Transverse colon (tissue), 4 donors: ENCODE measurements around the gene FAM216B. TPM values are rescaled to one million over a fixed set of nuclear protein-coding genes. Genes with fewer than 3 reads are reported as not detected.

Experiments used
- DNase-seq: peaks from one replicate; pipeline ENCODE4 v3.0.0-alpha.2; 2019
- H3K27ac ChIP-seq, 4 donors: fragments of 200-600 bp; sonication (generic); 2 replicates each; pipeline ENCODE4 v1.5.1; 2016 to 2018; ENCODE audit warnings: inconsistent platforms in 4 of 4
- H3K27me3 ChIP-seq: fragments of 200-600 bp; sonication (generic); 2 replicates; pipeline ENCODE4 v1.5.1; 2017; ENCODE audit warnings: inconsistent platforms
- H3K36me3 ChIP-seq, 4 donors: fragments of 200-600 bp; sonication (generic); 2 replicates each; pipeline ENCODE4 v1.5.1; 2017 to 2019; ENCODE audit warnings: inconsistent platforms in 4 of 4
- H3K4me1 ChIP-seq, 4 donors: fragments of 200-600 bp; sonication (generic); 2 replicates each; pipeline ENCODE4 v1.5.1; 2017 to 2020; ENCODE audit warnings: inconsistent platforms in 4 of 4
- H3K4me3 ChIP-seq, 4 donors: fragments of 200-600 bp; sonication (generic); 1 replicate in 1 of 4; 2 replicates in 3 of 4; pipeline versions ENCODE4 v1.5.1 to v1.6.1; 2017 to 2019; ENCODE audit warnings: inconsistent platforms in 4 of 4
- H3K9me3 ChIP-seq, 2 donors: fragments of 200-600 bp; sonication (generic); 2 replicates each; pipeline ENCODE4 v1.5.1; 2017 to 2019; ENCODE audit warnings: inconsistent platforms in 2 of 2
- CTCF ChIP-seq, 5 experiments: fragments of 200-600 bp in 3 of 5; fragments of 450-650 bp in 2 of 5; sonication (generic) in 3 of 5; IDR thresholded peaks; 1 replicate in 2 of 5; 2 replicates in 3 of 5; pipeline ENCODE4 v1.5.1; 2016 to 2017; ENCODE audit warnings: antibody characterized with exemption in 5 of 5, inconsistent platforms in 3 of 5, mild to moderate bottlenecking in 2 of 5, moderate library complexity in 1 of 5
- EP300 ChIP-seq: sonication (generic); formaldehyde crosslinking; IDR thresholded peaks from one replicate; pipeline ENCODE4 v1.6.1; 2017; ENCODE audit warnings: antibody characterized with exemption, low read depth
- POLR2A ChIP-seq: fragments of 450-650 bp; IDR thresholded peaks from one replicate; pipeline ENCODE4 v1.6.1; 2016; ENCODE audit warnings: antibody characterized with exemption, mild to moderate bottlenecking, moderate library complexity
- POLR2AphosphoS5 ChIP-seq, 3 donors: sonication (generic); formaldehyde crosslinking; IDR thresholded peaks; one replicate each; pipeline ENCODE4 v1.6.1; 2016; ENCODE audit warnings: antibody characterized with exemption in 3 of 3
- WGBS, 2 donors: methylation state at CpG; one replicate each; pipeline ENCODE4 v1.1.5; 2018; ENCODE audit warnings: low coverage in 1 of 2; 5-methylcytosine and 5-hydroxymethylcytosine counted together
- in situ Hi-C, 4 donors: fragments of 200-750 bp; cut with MboI; loops; one replicate each; pipeline versions ENCODE4 v1.15.0 to v1.15.1; 2017; ENCODE audit warnings: low sequenced_read_pairs in 3 of 4, low pct_ligation_motif_present in 1 of 4, low pct_unique_long_range_greater_than_20kb in 1 of 4
- intact Hi-C: fragments of 100-400 bp; cut with DNase I; formaldehyde crosslinking; loops from one replicate; pipeline ENCODE4 v1.15.1; 2023; ENCODE audit warnings: low total_unique reads
- total RNA-seq, 4 donors: library from RNA; depleted of rRNA; stranded (reverse); fragments of >200 nt; gene quantifications; one replicate each; pipeline ENCODE4 v1.1.0, GENCODE V29; 2016

Gene FAM216B
- total RNA-seq, 4 donors from 2014 or later = not detected

GRCh38 chr13:42820451-42820850 is 39.1 kb downstream of the FAM216B start:
- Histone ChIP-seq H3K27ac (peak overlapping the region in 3 of 4 donors; percentile 16 to 58 (median 43)), H3K4me1 (no peaks in the 10 kb centered on the region), H3K27me3 (no peaks in the 10 kb centered on the region), H3K9me3 (no peaks in the 10 kb centered on the region), H3K36me3 (no peaks in the 10 kb centered on the region), H3K4me3 (no peak overlapping the region)
- in situ Hi-C loops = no loop called here
- WGBS, 2 donors = 60 to 71% methylated on average over 1 to 4 of the region's 4 CpGs
- intact Hi-C loops = no loop called here
- TF ChIP-seq POLR2A = no peak
- no peak for DNase-seq

- no peaks in the 10 kb centered on the region for H3K9me3 ChIP-seq
- no peaks in the 10 kb centered on the region for H3K4me1 ChIP-seq
- no peaks in the 10 kb centered on the region for H3K27me3 ChIP-seq
- H3K27ac ChIP-seq = peak overlapping the region in 3 of 4 donors; percentile 16 to 58 (median 43)
- 74 to 75% methylated on average over 1 of the region's 1 CpG for WGBS, 2 donors
- intact Hi-C loops = no loop called here
- no peak for DNase-seq
- no peaks in the 10 kb centered on the region for H3K36me3 ChIP-seq
- in situ Hi-C loops = no loop called here
- H3K4me3 ChIP-seq = no peak overlapping the region
- no peak for TF ChIP-seq POLR2AphosphoS5 (IDR thresholded peaks at IDR 0.05)
- no peak for TF ChIP-seq CTCF (IDR thresholded peaks at IDR 0.05)
- no peak for TF ChIP-seq POLR2A
- TF ChIP-seq EP300 = no peak
These were observed 40.1 kb downstream of the FAM216B start for GRCh38 chr13:42821437-42821836.

GRCh38 chr13:42832341-42833096 is 51.1 kb downstream of the FAM216B start:
- Histone ChIP-seq H3K9me3 (no peaks in the 10 kb centered on the region), H3K27ac (no peak overlapping the region), H3K27me3 (no peaks in the 10 kb centered on the region), H3K36me3 (no peaks in the 10 kb centered on the region), H3K4me3 (no peak overlapping the region), H3K4me1 (peaks cover 0 to 8% (median 0%) of the 10 kb centered on the region in 4 donors)
- TF ChIP-seq EP300 (no peak), POLR2A (no peak), POLR2AphosphoS5 (IDR thresholded peaks at IDR 0.05) (peak in 1 of 3 donors; percentile 25), CTCF (IDR thresholded peaks at IDR 0.05) (no peak)
- 57 to 60% methylated on average over 10 of the region's 10 CpGs for WGBS, 2 donors
- intact Hi-C loops (no loop called here), in situ Hi-C loops (no loop called here)
- peak; percentile 31 for DNase-seq

- DNase-seq = no peak
- Histone ChIP-seq H3K27ac (no peak overlapping the region), H3K36me3 (no peaks in the 10 kb centered on the region), H3K27me3 (no peaks in the 10 kb centered on the region), H3K9me3 (no peaks in the 10 kb centered on the region), H3K4me3 (no peak overlapping the region), H3K4me1 (peaks cover 0 to 8% (median 0%) of the 10 kb centered on the region in 4 donors)
- TF ChIP-seq CTCF (IDR thresholded peaks at IDR 0.05) (no peak), EP300 (no peak), POLR2A (no peak), POLR2AphosphoS5 (IDR thresholded peaks at IDR 0.05) (no peak)
- intact Hi-C loops (no loop called here), in situ Hi-C loops (no loop called here)
- 78 to 86% methylated on average over 3 of the region's 3 CpGs for WGBS, 2 donors
These were observed 53.6 kb downstream of the FAM216B start for GRCh38 chr13:42834946-42835345.
